HG02943 (cell line): ENCODE measurements around the gene WDR31.

ENCODE experiments used
- ATAC-seq: cut with Tn5 transposase; IDR thresholded peaks from one replicate; pipeline ENCODE4 v1.9.1; 2021; ENCODE audit warnings: mild to moderate bottlenecking, low read depth, moderate library complexity; ENCODE audit not compliant: unreplicated experiment

The WDR31 gene

DNA sequence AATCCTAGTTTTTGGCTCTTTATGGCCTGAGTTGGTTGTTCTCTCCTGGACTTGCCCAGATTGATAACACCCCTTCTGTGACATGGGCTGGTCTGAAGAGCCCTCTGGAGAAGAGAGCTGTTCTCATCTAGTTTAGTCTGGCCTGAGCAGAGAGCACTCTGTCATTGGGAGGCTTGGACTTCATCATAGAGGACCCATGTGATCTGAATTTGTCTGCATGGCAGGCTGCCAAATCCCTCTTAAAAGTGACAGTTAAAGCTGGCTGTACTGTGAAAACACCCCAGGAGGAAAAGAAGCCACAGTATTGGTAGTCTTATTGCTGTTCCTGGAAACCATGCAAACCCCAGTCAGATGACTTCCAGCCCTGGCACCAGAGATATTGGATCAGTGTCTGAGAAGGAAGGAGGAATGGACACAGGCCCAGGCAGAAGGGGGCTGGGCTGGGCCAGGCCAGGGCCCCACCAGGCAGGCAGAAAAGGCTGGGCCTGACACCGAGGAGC is 3.7 kb upstream of the WDR31 start:
- ATAC-seq, result no peak

DNA sequence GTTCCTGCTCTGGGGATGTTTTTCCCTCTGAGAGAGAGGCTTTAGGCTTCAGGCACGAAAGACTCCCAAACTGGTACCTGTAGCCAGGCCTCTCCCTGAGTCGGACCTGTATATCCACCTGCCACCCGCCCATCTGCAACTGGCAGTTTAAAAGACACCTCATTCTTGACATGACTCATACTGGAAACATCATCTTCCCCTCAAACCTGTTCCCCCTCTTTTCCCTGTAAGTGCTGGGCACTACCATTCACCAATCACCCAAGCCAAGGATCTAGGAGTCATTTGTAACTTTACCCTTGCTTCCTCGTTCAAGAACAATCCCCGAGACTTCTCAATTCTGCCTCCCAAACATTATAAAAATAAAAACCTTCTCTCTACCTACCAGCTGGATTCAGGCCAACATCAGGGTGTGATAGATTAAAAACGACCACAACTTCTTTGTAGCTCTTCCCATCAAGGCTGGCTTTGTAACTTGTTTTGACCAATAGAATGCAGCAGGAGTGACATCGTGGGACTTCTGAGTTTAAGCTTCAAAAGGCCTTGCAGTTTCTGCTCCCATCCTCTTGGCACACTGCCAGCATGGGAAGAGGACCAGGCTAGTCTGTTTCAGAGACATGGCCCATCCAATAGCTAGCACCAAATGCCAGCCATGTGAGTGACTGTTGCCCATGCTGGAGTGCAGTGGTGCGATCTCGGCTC is 1.8 kb upstream of the WDR31 start:
- ATAC-seq, result no peak

DNA sequence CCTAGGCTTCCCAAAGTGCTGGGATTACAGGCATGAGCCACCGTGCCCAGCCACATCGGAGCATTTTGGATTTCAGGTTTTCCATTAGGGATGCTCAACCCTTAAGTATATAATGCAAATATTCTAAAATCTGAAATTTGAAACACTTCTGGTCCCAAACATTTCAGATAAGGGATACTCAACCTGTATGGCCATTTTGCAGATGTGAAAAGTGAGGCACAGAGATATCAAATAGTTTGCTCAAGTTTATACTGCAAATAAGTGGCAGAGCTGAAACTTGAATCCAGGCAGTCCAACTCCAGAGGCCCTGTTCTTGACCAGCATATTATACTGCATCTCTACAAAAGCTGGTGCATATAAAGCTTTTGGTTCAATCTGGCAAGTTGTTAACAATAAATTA is 2.4 kb downstream of the WDR31 start:
- no peak for ATAC-seq

DNA sequence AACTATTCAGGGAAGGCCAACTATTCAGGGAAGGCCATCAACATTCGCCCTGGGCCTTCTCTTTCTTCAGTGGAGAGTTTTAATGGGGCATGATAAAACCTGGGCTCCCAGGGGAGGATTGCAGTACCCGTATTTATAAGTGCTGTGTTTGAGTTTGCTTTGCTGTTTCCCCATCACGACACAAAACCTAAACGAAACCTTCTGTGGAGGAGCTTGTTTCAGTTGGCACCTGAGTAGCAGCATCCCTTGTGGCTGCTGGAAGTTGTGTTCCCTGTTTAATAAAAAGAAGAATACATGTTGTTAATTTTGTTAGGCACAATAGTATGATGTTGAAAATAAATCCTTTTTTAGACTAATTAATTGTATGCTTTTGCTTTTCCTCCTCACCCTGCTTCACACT is 8.3 kb downstream of the WDR31 start:
- no peak for ATAC-seq

DNA sequence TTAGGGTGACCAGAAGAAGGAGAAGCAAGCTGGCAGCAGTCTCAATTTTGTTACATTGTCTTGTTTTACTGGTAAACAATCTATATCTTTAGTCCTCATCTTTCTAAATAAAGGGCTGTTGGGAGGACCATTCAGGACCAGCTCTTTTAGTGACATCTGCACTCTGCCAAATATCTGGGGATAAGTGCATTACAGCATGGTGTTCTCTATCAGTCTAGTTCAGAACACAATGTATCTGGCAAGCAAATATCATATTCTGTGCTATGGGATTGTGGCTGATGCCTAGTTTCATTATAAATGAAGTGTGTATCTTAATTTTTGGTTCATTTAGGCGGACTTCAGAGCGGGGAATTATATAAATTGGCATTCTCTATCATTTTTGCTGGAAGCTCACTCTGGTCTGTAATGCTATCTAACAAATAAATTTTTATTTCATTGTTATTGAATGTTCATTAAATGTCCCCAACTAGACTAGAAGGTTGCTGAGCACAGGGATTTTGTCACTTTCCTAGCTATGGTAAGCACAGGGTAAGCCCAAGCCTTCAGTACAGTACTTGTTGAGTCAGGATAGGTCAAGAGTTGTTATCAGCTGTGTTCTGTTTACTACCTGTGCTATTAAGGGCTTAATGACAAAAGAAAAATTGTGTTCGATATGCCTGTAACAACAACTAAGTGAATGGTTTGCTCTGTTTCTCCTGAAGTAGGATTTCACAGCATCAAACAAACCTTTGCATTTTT is 11.9 kb downstream of the WDR31 start:
- ATAC-seq, result no peak

- ATAC-seq, result no peak
Measured at GRCh38 chr9:113326230-113326629, 13.8 kb downstream of the WDR31 start.

DNA sequence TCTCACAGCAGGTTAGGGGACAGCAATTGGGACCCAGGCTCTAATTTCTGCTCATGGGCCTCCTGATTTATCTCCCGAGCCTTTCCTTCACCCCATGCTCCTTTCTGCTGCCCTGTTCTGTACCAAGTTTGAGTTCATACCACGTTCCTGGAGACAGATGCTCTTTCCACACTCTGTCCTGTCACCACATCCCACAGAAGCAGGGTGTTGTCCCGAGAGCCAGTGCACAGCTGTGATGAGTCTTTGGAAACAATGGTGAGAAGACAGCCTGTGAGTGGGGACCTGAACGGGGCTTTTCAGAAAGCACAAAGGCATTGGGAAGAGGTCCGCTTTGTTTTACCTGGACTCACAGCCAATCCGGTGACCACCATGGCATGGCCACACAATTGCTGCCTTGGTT is 17.4 kb downstream of the WDR31 start:
- ATAC-seq, result no peak

- no peak for ATAC-seq
Measured at GRCh38 chr9:113320051-113320450, 20.0 kb downstream of the WDR31 start.

GRCh38 chr9:113319054-113319453 is 21.0 kb downstream of the WDR31 start:
- ATAC-seq, result no peak

DNA sequence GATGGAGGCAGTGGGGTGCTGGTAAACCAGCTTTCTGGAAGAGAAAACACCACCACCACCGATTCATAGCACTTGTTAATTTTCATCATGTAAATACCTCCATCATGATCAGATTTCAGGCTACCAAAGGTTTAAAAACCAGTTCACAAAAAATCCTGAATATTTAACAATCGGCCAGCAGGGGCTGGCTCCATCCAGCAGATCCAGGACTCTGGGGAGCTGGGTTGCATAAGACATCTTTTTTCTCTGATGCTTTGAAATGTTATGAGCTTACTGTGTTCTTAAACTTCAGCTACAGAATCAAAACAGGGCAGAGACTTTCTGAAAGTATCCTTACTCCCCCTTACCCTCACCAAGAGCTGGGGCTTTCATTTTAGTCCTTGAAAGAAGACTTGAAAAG is 22.3 kb downstream of the WDR31 start:
- ATAC-seq, result no peak

DNA sequence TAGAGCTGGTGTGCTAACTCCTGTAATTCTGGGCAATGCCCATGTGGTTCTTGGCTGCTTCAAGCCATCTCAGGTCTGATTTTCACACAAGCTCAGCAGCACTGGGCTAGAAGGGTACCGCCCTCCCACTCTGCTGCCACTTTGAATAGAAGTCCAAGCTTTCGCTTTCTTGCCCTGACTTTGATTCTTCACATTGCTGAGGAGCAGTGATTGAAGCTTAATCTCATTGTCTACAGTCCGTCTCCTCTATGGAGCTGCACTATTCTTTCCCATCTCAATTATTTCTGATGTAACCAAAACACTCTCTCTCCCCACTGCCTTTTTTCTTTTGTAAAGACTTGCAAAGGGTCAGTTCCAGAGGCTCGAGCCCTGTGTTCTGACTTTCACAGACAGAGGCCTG is 24.0 kb downstream of the WDR31 start:
- ATAC-seq, result no peak

DNA sequence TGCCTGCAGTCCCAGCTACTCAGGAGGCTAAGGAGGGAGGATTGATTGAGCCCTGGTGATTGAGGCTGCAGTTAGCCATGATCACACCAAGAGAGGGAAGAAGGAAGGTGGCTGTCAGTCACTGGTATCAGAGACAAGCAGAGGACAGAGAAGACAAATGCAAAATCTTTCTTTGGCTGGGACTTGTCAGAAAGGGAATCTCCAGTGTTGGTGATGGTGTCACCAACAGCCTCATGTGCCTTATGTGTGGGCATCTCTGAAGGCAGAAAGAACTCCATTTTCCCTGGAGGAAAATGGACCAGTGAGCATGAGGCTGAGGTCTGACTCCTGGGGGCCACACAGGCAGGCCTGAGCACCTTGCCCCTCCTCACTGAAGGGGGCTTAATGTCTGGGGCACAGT is 24.8 kb downstream of the WDR31 start:
- no peak for ATAC-seq

GRCh38 chr9:113313261-113313660 is 26.8 kb downstream of the WDR31 start:
- no peak for ATAC-seq

- no peak for ATAC-seq
Measured at GRCh38 chr9:113311961-113312360, 28.1 kb downstream of the WDR31 start.

DNA sequence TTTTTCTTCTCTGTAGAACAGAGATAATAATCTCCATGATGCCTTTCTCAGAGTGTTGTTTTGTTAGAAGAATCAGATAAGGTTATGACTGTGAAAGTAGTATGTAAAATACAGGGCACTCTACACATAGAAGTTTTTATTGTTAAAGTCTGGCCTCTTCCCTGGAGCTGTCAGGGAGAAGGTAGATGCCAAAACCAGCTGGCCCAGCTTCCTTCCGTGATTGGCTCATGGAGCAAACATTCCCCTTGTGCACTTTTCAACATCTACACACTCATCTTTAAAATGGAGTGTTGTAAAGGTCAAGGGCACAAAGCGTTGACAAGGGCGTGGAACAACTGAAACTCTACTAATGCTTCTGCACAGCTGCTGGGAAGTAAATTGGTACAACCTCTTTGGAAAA is 29.5 kb downstream of the WDR31 start:
- ATAC-seq, result no peak

- ATAC-seq, result no peak
Measured at GRCh38 chr9:113309204-113309813, 30.8 kb downstream of the WDR31 start.

DNA sequence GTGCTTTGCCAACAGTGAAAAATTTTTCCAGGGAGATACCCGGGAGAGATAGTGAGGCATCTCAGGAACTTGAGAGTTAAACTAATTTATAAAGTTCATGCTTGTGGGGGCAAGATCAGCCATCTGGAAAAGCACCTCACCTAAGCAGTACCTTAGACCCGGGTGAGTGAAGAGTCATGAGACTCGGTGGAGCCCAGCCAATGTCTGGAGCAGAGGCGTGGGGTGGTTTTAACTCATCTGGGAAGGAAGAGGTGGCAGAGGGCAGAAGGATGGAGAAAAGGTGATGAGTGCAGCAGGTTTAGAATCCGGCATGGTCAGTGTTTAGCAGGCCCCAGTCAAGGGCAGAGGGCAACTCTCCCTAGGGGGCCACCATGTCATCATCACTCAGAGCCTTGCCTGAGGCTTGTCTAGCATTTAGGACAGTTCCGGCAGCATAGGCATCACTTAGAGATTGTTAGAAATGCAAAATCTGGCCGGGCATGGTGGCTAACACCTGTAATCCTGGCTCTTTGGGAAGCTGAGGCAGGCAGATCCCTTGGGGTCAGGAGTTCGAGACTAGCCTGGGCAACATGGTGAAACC is 32.6 kb downstream of the WDR31 start:
- no peak for ATAC-seq

GRCh38 chr9:113306566-113306965 is 33.5 kb downstream of the WDR31 start:
- ATAC-seq, result no peak

DNA sequence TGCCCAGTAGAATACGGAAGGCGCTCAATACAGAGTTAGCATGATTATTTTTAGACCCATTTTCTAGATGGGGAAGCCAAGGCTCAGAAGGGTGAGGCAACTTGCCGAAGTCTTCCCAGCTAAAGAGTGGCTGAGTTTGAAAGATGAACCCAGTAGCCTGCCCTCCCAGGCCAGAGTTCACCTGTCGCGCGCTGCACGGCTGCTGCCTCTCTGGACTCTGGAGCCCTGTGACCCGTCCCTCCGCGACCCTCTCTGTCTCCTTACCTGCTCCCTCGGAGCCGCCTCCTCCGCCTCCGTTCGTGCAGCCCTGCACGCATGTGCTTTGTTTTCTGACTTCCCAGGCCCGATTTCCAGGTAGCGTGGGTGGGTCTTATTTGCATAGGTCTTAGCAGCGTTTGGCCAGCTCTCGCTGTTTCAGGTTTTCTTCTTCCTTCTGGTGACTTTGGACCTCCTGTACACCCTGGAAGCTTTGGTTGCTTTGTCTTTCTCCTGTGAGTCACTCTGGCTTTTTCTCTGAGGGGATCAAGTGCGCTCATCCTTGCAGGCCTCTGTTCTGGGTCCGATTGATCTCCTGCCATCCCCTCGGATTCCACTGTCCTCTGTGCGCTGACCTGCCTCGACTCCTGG is 37.2 kb downstream of the WDR31 start, which contains the start of gene RNF183:
Gene RNF183, minus strand, starts transcription at position 585 of the 627 bp plus-strand sequence. CDS start 5,192 bp downstream, outside the sequence.
- no peak for ATAC-seq

DNA sequence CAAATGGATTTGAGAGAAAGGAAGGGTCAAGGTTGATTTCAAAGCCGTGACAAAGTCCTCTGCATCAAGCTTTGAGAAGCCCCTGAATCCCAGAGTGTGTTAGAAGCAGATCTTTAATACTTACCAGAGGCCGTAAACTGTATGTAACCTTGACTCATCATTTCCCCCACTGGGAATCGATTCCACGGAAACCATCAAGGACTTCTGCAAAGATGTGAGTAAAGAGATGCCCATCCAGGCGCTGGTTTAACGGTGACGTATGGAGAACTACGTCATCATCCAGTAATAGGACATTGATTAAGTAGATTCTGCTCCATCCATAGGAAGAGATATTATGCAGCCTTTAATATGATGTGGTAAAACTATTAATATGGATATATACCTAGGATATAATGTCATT is 38.5 kb downstream of the WDR31 start:
- no peak for ATAC-seq
